Measurements from ENCODE around the gene PRICKLE2.

DNA sequence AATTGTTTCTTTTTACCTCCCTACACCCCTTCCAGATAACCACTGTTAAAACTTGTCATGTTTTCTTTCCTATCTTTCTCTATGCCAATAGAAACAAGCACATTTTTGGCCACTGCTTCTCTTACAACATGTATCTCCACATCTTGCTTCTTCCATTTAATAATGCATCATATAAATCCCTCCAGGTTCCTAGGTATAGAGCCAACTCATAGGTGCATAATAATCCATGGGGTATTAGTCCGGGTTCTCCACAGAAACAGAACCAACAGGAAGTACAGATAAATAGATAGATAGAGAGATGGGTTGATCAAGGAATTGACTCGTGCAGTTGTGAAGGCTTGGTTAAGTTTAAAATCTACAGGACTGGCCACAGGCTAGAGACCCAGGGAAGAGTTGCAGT lies 160.5 kb downstream of the PRICKLE2 start:
- TF ChIP-seq, protein P1, sequence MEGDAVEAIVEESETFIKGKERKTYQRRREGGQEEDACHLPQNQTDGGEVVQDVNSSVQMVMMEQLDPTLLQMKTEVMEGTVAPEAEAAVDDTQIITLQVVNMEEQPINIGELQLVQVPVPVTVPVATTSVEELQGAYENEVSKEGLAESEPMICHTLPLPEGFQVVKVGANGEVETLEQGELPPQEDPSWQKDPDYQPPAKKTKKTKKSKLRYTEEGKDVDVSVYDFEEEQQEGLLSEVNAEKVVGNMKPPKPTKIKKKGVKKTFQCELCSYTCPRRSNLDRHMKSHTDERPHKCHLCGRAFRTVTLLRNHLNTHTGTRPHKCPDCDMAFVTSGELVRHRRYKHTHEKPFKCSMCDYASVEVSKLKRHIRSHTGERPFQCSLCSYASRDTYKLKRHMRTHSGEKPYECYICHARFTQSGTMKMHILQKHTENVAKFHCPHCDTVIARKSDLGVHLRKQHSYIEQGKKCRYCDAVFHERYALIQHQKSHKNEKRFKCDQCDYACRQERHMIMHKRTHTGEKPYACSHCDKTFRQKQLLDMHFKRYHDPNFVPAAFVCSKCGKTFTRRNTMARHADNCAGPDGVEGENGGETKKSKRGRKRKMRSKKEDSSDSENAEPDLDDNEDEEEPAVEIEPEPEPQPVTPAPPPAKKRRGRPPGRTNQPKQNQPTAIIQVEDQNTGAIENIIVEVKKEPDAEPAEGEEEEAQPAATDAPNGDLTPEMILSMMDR (IDR thresholded peaks at IDR 0.05) = no peak
- no peak for TF ChIP-seq POLR2A (IDR thresholded peaks at IDR 0.05)
